Measurements from ENCODE around the gene PLCG2. TPM values are rescaled to one million over a fixed set of nuclear protein-coding genes. Genes with fewer than 3 reads are reported as not detected.

Gene PLCG2
- total and polyA plus RNA-seq, 2 experiments from 2014 or later, result 2.5 to 5.0 TPM

GRCh38 chr16:81995651-81996050, 216.6 kb downstream of the PLCG2 start:
- Histone ChIP-seq H2AFZ (no peak overlapping the region), H3K27me3 (no peaks in the 10 kb centered on the region), H3K79me2 (no peaks in the 10 kb centered on the region), H4K20me1 (ENCODE audit: insufficient read depth, poor library complexity, severe bottlenecking) (no peaks in the 10 kb centered on the region), H3K4me2 (no peak overlapping the region), H3K36me3 (replicated peaks; ENCODE audit: insufficient read depth, low read depth) (no peaks in the 10 kb centered on the region), H3K4me3 (no peak overlapping the region), H3K9me2 (replicated peaks; ENCODE audit: insufficient read depth) (no peaks in the 10 kb centered on the region), H3K27ac (peak overlapping the region; percentile 37), H3K9me3 (ENCODE audit: low read depth) (no peaks in the 10 kb centered on the region), H3K4me1 (ENCODE audit: insufficient read depth) (peaks cover 24% of the 10 kb centered on the region)
- 57% methylated on average over 3 of the region's 3 CpGs for WGBS (ENCODE audit: low lambda C conversion rate, missing lambda C conversion rate)
- TF ChIP-seq EZH2phosphoT487 (IDR thresholded peaks at IDR 0.05; ENCODE audit: low read depth, severe bottlenecking, unreplicated experiment) (no peak), CTCF (IDR thresholded peaks at IDR 0.05; ENCODE audit: poor library complexity) (no peak)
- no peak for DNase-seq (ENCODE audit: low spot score)

GRCh38 chr16:81996664-81997509, 217.8 kb downstream of the PLCG2 start:
- no peaks in the 10 kb centered on the region for H3K9me2 ChIP-seq (replicated peaks; ENCODE audit: insufficient read depth)
- H3K27ac ChIP-seq, result peak overlapping the region; percentile 81
- WGBS (ENCODE audit: low lambda C conversion rate, missing lambda C conversion rate), result 58% methylated on average over 11 of the region's 11 CpGs
- peak; percentile 77 for DNase-seq (ENCODE audit: low spot score)
- peaks cover 23% of the 10 kb centered on the region for H3K4me1 ChIP-seq (ENCODE audit: insufficient read depth)
- no peaks in the 10 kb centered on the region for H3K79me2 ChIP-seq
- no peaks in the 10 kb centered on the region for H3K9me3 ChIP-seq (ENCODE audit: low read depth)
- peak overlapping the region; percentile 1 for H2AFZ ChIP-seq
- H3K4me2 ChIP-seq, result peak overlapping the region; percentile 27
- no peaks in the 10 kb centered on the region for H3K27me3 ChIP-seq
- no peak overlapping the region for H3K4me3 ChIP-seq
- H4K20me1 ChIP-seq (ENCODE audit: insufficient read depth, poor library complexity, severe bottlenecking), result no peaks in the 10 kb centered on the region
- H3K36me3 ChIP-seq (replicated peaks; ENCODE audit: insufficient read depth, low read depth), result no peaks in the 10 kb centered on the region
- TF ChIP-seq CTCF (IDR thresholded peaks at IDR 0.05; ENCODE audit: poor library complexity), result peak; percentile 29
- TF ChIP-seq EZH2 (IDR thresholded peaks at IDR 0.05; ENCODE audit: borderline replicate concordance), result no peak

- Histone ChIP-seq H3K9me2 (replicated peaks; ENCODE audit: insufficient read depth) (no peaks in the 10 kb centered on the region), H3K4me2 (peak overlapping the region; percentile 26), H3K9me3 (ENCODE audit: low read depth) (no peaks in the 10 kb centered on the region), H3K4me3 (no peak overlapping the region), H3K27me3 (no peaks in the 10 kb centered on the region), H3K4me1 (ENCODE audit: insufficient read depth) (peaks cover 23% of the 10 kb centered on the region), H3K36me3 (replicated peaks; ENCODE audit: insufficient read depth, low read depth) (no peaks in the 10 kb centered on the region), H4K20me1 (ENCODE audit: insufficient read depth, poor library complexity, severe bottlenecking) (no peaks in the 10 kb centered on the region), H3K79me2 (no peaks in the 10 kb centered on the region), H3K27ac (peak overlapping the region; percentile 81), H2AFZ (no peak overlapping the region)
- peak; percentile 73 for DNase-seq (ENCODE audit: low spot score)
- TF ChIP-seq EZH2phosphoT487 (IDR thresholded peaks at IDR 0.05; ENCODE audit: low read depth, severe bottlenecking, unreplicated experiment), result no peak
- TF ChIP-seq EZH2 (IDR thresholded peaks at IDR 0.05; ENCODE audit: borderline replicate concordance), result no peak
- TF ChIP-seq CTCF (IDR thresholded peaks at IDR 0.05; ENCODE audit: poor library complexity), result no peak
- 14% methylated on average over 2 of the region's 2 CpGs for WGBS (ENCODE audit: low lambda C conversion rate, missing lambda C conversion rate)
Observed at GRCh38 chr16:81997738-81998137, 218.6 kb downstream of the PLCG2 start.
